GM21619 (cell line): ENCODE measurements around the gene AQP3.
A peak's percentile ranks its signal among the peaks of the same experiment; 100 is the strongest.
"Not testable (repeated sequence)": the region's sequence is repeated elsewhere in the genome, so short reads cannot be mapped to it uniquely, and the experiment has no call there.

Experiments
- ATAC-seq: cut with Tn5 transposase; IDR thresholded peaks from one replicate; pipeline ENCODE4 v1.9.1; 2021; ENCODE audit not compliant: unreplicated experiment

AQP3 gene

GRCh38 chr9:33465096-33465495, 17.7 kb upstream of the AQP3 start:
- ATAC-seq: no peak

- ATAC-seq: no peak
Measured at GRCh38 chr9:33464045-33464636, 16.7 kb upstream of the AQP3 start.

- no peak for ATAC-seq
Measured at GRCh38 chr9:33463151-33463550, 15.8 kb upstream of the AQP3 start.

- ATAC-seq: no peak
Measured at GRCh38 chr9:33461492-33461891, 14.1 kb upstream of the AQP3 start.

- no peak for ATAC-seq
Measured at GRCh38 chr9:33460854-33461253, 13.5 kb upstream of the AQP3 start.

- ATAC-seq: no peak
Measured at GRCh38 chr9:33459115-33459514, 11.7 kb upstream of the AQP3 start.

GRCh38 chr9:33458444-33458843, 11.1 kb upstream of the AQP3 start:
- ATAC-seq: peak; percentile 44

- no peak for ATAC-seq
Measured at GRCh38 chr9:33455945-33456344, 8.6 kb upstream of the AQP3 start.

GRCh38 chr9:33455456-33455855, 8.1 kb upstream of the AQP3 start:
- ATAC-seq: not testable (repeated sequence)

GRCh38 chr9:33454661-33455026, 7.3 kb upstream of the AQP3 start:
- not testable (repeated sequence) for ATAC-seq

- no peak for ATAC-seq
Measured at GRCh38 chr9:33453999-33454660, 6.7 kb upstream of the AQP3 start.

GRCh38 chr9:33453286-33453860, 6.0 kb upstream of the AQP3 start:
- ATAC-seq: no peak

GRCh38 chr9:33452828-33453271, 5.5 kb upstream of the AQP3 start:
- ATAC-seq: no peak

GRCh38 chr9:33450621-33451146, 3.3 kb upstream of the AQP3 start:
- no peak for ATAC-seq

- no peak for ATAC-seq
Measured at GRCh38 chr9:33449715-33450114, 2.3 kb upstream of the AQP3 start.

GRCh38 chr9:33447799-33448553, 583 bp upstream of the AQP3 start:
- no peak for ATAC-seq

- ATAC-seq: peak; percentile 91
Measured at GRCh38 chr9:33446240-33446945, 1.0 kb downstream of the AQP3 start.

- ATAC-seq: no peak
Measured at GRCh38 chr9:33445389-33446239, 1.8 kb downstream of the AQP3 start.

GRCh38 chr9:33443464-33444154, 3.8 kb downstream of the AQP3 start:
- no peak for ATAC-seq
